KOPT-K1 (cell line): Measurements from ENCODE around the gene CTNNAL1.
"Not testable (repeated sequence)": the region's sequence is repeated elsewhere in the genome, so short reads cannot be mapped to it uniquely, and the experiment has no call there.

ENCODE experiments used
- H3K27ac ChIP-seq: fragments of 200-600 bp; sonication (generic); 2 replicates; pipeline ENCODE4 v1.5.1; 2016; ENCODE audit warnings: antibody characterized with exemption, mild to moderate bottlenecking, low read depth, low read length; ENCODE audit not compliant: poor library complexity, severe bottlenecking
- H3K36me3 ChIP-seq: fragments of 200-600 bp; sonication (generic); 2 replicates; pipeline ENCODE4 v1.5.1; 2017; ENCODE audit warnings: antibody characterized with exemption, mild to moderate bottlenecking, low read length, moderate library complexity; ENCODE audit not compliant: insufficient read depth
- H3K9me3 ChIP-seq: fragments of 200-600 bp; sonication (generic); 2 replicates; pipeline ENCODE4 v1.5.1; 2017; ENCODE audit warnings: antibody characterized with exemption, low read length, mild to moderate bottlenecking; ENCODE audit not compliant: insufficient read depth, poor library complexity, severe bottlenecking

CTNNAL1 gene

GRCh38 chr9:109012876-109013678 is at the start of gene CTNNAL1:
TSS of gene CTNNAL1 (minus strand) at chr9:109013499. CDS start at chr9:109013442, 57 bp downstream.
- Histone ChIP-seq H3K27ac (peak within 1 kb of the TSS; percentile 66), H3K9me3 (no peaks in the 10 kb centered on the region), H3K36me3 (peaks cover 14% of the 10 kb centered on the region)

GRCh38 chr9:109062543-109062942 is 49.2 kb upstream of the CTNNAL1 start:
- Histone ChIP-seq H3K36me3 (peaks cover 93% of the 10 kb centered on the region), H3K27ac (no peak overlapping the region)

GRCh38 chr9:109060191-109060590 is 46.9 kb upstream of the CTNNAL1 start:
- H3K27ac ChIP-seq, result no peak overlapping the region
- H3K36me3 ChIP-seq, result peaks cover 95% of the 10 kb centered on the region
- H3K9me3 ChIP-seq, result no peaks in the 10 kb centered on the region

More at GRCh38 chr9:109062543-109062942, 49.2 kb upstream of the CTNNAL1 start:
- no peaks in the 10 kb centered on the region for H3K9me3 ChIP-seq

- not testable (repeated sequence) for H3K27ac ChIP-seq, H3K9me3 ChIP-seq
- H3K36me3 ChIP-seq, result peaks cover 97% of the 10 kb centered on the region
Measured at GRCh38 chr9:109053121-109053520, 39.8 kb upstream of the CTNNAL1 start.

GRCh38 chr9:109052416-109052815 is 39.1 kb upstream of the CTNNAL1 start:
- Histone ChIP-seq H3K36me3 (peaks cover 99% of the 10 kb centered on the region), H3K9me3 (no peaks in the 10 kb centered on the region), H3K27ac (no peak overlapping the region)

- Histone ChIP-seq H3K36me3 (peaks cover 99% of the 10 kb centered on the region), H3K27ac (no peak overlapping the region), H3K9me3 (no peaks in the 10 kb centered on the region)
Measured at GRCh38 chr9:109051733-109052132, 38.4 kb upstream of the CTNNAL1 start.

- Histone ChIP-seq H3K9me3 (no peaks in the 10 kb centered on the region), H3K27ac (no peak overlapping the region), H3K36me3 (peaks cover 99% of the 10 kb centered on the region)
Measured at GRCh38 chr9:109050444-109050843, 37.1 kb upstream of the CTNNAL1 start.

GRCh38 chr9:109048822-109049221 is 35.5 kb upstream of the CTNNAL1 start:
- Histone ChIP-seq H3K36me3 (peaks cover 99% of the 10 kb centered on the region), H3K27ac (no peak overlapping the region), H3K9me3 (no peaks in the 10 kb centered on the region)

GRCh38 chr9:109047259-109047658 is 34.0 kb upstream of the CTNNAL1 start:
- H3K27ac ChIP-seq, result no peak overlapping the region
- H3K9me3 ChIP-seq, result no peaks in the 10 kb centered on the region
- H3K36me3 ChIP-seq, result peaks cover 100% of the 10 kb centered on the region

- Histone ChIP-seq H3K9me3 (no peaks in the 10 kb centered on the region), H3K36me3 (peaks cover 100% of the 10 kb centered on the region), H3K27ac (no peak overlapping the region)
Measured at GRCh38 chr9:109046346-109046745, 33.0 kb upstream of the CTNNAL1 start.

GRCh38 chr9:109043578-109043977 is 30.3 kb upstream of the CTNNAL1 start:
- Histone ChIP-seq H3K9me3 (no peaks in the 10 kb centered on the region), H3K36me3 (peaks cover 97% of the 10 kb centered on the region), H3K27ac (no peak overlapping the region)

- Histone ChIP-seq H3K27ac (no peak overlapping the region), H3K36me3 (peaks cover 97% of the 10 kb centered on the region), H3K9me3 (no peaks in the 10 kb centered on the region)
Measured at GRCh38 chr9:109040571-109040970, 27.3 kb upstream of the CTNNAL1 start.

GRCh38 chr9:109039539-109039938 is 26.2 kb upstream of the CTNNAL1 start:
- no peak overlapping the region for H3K27ac ChIP-seq
- no peaks in the 10 kb centered on the region for H3K9me3 ChIP-seq

GRCh38 chr9:109037946-109038715 is 24.8 kb upstream of the CTNNAL1 start:
- Histone ChIP-seq H3K27ac (no peak overlapping the region), H3K36me3 (peaks cover 97% of the 10 kb centered on the region)

More at GRCh38 chr9:109039539-109039938, 26.2 kb upstream of the CTNNAL1 start:
- H3K36me3 ChIP-seq, result peaks cover 97% of the 10 kb centered on the region

More at GRCh38 chr9:109037946-109038715, 24.8 kb upstream of the CTNNAL1 start:
- no peaks in the 10 kb centered on the region for H3K9me3 ChIP-seq
